HEK293T (cell line): ENCODE measurements around the gene NDRG3.

Experiments used
- BHLHE40 ChIP-seq: fragments of 450-650 bp; IDR thresholded peaks from 2 replicates; pipeline ENCODE4 v1.6.1; 2016; ENCODE audit warnings: mild to moderate bottlenecking, moderate library complexity, borderline replicate concordance
- CTBP1 ChIP-seq: fragments of 450-650 bp; IDR thresholded peaks from 2 replicates; pipeline ENCODE4 v1.6.1; 2016; ENCODE audit warnings: borderline replicate concordance
- FOXA1 ChIP-seq: fragments of 450-650 bp; IDR thresholded peaks from 2 replicates; pipeline ENCODE4 v1.6.1; 2016; ENCODE audit warnings: mild to moderate bottlenecking
- FOXK2 ChIP-seq: fragments of 450-650 bp; IDR thresholded peaks from 2 replicates; pipeline ENCODE4 v1.6.1; 2016; ENCODE audit warnings: mild to moderate bottlenecking
- HDGF ChIP-seq: fragments of 450-650 bp; IDR thresholded peaks from 2 replicates; pipeline ENCODE4 v1.6.1; 2017; ENCODE audit warnings: antibody characterized with exemption, borderline replicate concordance
- NFRKB ChIP-seq: fragments of 450-650 bp; IDR thresholded peaks from 2 replicates; pipeline ENCODE4 v1.6.1; 2016; ENCODE audit warnings: mild to moderate bottlenecking, moderate library complexity
- SP1 ChIP-seq: fragments of 450-650 bp; IDR thresholded peaks from 2 replicates; pipeline ENCODE4 v1.6.1; 2017
- SUZ12 ChIP-seq: fragments of 450-650 bp; IDR thresholded peaks from 2 replicates; pipeline ENCODE4 v1.6.1; 2016; ENCODE audit warnings: mild to moderate bottlenecking
- TARDBP ChIP-seq: fragments of 450-650 bp; IDR thresholded peaks from 2 replicates; pipeline ENCODE4 v1.6.1; 2016
- ZNF384 ChIP-seq: fragments of 450-650 bp; IDR thresholded peaks from 2 replicates; pipeline ENCODE4 v1.6.1; 2016

DNA sequence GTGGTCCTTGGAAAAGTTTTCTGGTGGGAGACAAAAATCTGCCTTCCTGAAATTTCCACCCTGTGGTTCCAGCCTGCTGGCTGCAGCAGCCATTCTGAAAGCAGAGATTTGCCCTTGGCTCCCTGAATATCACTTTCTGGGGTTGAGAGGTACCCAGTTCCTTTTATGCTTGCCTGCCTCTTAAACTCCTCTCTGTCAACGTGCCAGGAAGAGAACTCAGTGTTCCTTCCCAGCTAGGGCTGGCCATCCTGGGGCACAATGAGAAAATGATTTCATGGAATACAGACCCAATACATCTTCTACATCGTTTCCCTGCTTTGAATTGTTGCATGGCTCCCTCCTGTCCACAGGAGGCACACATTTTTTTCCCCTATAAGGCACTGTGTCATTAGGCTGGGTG is 29.3 kb upstream of the NDRG3 start:
- TF ChIP-seq TARDBP (no peak), FOXK2 (no peak), CTBP1 (no peak), NFRKB (no peak), BHLHE40 (no peak), ZNF384 (no peak), SUZ12 (no peak), HDGF (no peak), FOXA1 (no peak), SP1 (no peak)
